ENCODE results near the gene ARHGAP1.

ARHGAP1 gene

GRCh38 chr11:46700241-46701077 lies at the start of gene ARHGAP1, which contains the start of gene ZNF408:
ARHGAP1 (minus strand) TSS chr11:46700619; CDS start chr11:46696107, 4,512 bp downstream.
ZNF408 (plus strand) TSS chr11:46701031; CDS start chr11:46701048, 17 bp downstream.
- peak; percentile 90 for DNase-seq (ENCODE audit: low spot score)

DNA sequence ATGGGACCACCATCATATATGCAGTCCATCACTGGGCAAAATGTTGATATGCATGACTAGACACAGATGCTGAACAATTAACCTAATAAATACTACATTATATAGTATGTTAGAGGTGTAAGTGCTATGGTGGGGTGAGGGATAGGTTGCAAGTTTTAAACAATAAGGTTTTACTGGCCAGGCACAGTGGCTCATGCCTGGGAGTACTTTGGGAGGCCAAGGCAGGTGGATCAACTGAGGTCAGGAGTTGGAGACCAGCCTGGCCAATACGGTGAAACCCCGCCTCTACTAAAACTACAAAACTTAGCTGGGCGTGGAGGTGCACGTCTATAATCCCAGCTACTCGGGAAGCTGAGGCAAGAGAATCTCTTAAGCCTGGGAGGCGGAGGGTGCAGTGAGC lies 46.7 kb upstream of the ARHGAP1 start:
- DNase-seq (ENCODE audit: low spot score), result no peak

GRCh38 chr11:46745995-46746394 lies 45.6 kb upstream of the ARHGAP1 start:
- no peak for DNase-seq (ENCODE audit: low spot score)

- DNase-seq (ENCODE audit: low spot score), result no peak
Observed at GRCh38 chr11:46745328-46745727, 44.9 kb upstream of the ARHGAP1 start.

DNA sequence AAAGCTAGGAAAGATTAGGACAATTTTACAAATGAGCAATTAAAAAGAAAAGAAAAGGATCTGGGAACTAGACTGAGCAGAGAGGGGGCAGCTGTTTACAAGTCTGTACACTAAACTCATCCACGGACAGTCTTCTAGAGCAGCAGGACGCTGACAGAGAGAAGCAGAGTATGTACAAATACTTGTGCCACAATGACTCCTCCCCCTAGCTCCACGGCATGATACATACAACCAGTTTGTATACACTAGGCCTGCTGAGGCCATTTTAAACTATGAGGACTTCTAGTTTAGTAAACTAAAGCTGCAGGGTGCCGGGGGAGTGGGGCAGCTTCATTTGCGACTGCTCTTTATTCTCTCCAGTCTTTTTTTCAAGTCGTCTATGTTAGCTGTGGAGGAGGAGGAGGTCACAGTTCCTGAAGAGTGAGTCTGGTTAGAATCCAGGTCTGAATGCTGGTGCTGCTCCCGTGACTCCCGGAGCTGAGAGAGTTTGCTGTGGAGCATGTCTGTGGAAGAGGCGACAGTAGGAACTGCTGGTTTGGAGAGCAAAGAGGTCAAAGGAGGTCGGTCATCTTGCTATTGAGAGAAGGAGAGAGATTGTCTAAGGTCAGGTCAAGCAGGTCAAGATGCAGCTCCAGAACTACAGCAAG lies 43.4 kb upstream of the ARHGAP1 start:
- DNase-seq (ENCODE audit: low spot score), result no peak

DNA sequence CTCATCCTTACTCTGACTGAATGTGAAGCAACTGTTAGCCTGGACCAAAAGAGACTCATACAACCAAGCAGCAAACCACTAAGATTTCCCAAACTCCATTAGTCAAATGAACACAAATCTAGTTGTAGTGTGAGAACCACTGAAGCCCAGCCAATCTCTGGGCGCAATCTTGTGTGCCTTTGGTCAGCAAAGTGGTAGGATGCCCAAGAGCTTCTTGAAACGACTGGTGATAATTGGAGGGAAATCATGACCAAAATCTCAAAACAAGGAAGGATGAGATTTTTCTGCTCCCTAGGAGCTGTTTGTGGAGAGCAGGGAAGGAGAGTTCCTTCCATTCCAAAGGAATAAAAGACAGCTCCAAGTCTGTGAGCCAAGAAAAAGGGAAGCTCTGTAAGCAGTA lies 42.6 kb upstream of the ARHGAP1 start:
- DNase-seq (ENCODE audit: low spot score), result no peak

GRCh38 chr11:46741600-46742484 lies 41.4 kb upstream of the ARHGAP1 start:
- DNase-seq (ENCODE audit: low spot score), result no peak

DNA sequence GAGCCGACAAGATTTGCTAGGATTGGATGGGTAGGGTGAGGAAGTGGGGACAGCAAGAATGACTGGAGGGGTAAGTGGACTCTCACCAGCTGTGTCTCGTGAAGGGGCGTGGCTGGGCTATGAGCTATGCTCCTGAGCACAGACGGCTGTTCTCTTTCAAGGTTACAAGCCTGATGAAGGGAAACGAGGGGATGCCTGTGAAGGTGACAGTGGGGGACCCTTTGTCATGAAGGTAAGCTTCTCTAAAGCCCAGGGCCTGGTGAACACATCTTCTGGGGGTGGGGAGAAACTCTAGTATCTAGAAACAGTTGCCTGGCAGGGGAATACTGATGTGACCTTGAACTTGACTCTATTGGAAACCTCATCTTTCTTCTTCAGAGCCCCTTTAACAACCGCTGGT lies 38.5 kb upstream of the ARHGAP1 start:
- no peak for DNase-seq (ENCODE audit: low spot score)

GRCh38 chr11:46737699-46738098 lies 37.3 kb upstream of the ARHGAP1 start:
- DNase-seq (ENCODE audit: low spot score), result no peak

GRCh38 chr11:46736615-46737014 lies 36.2 kb upstream of the ARHGAP1 start:
- DNase-seq (ENCODE audit: low spot score), result no peak

DNA sequence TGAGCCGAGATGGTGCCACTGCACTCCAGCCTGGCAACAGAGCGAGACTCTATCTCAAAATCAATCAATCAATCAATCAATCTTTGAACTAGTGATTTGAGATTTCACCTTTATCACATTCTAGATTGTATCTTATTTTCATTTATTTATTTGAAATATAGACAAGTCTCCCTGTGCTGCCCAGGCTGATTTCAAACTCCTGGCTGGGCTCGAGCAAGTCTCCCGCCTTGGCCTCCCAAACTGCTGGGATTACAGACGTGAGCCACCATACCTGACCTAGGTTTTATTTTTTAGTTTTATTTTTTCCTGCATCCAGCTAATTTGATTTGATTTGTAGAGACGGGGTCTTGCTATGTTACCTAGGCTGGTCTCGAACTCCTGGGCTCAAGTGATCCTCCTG lies 35.7 kb upstream of the ARHGAP1 start:
- DNase-seq (ENCODE audit: low spot score), result no peak

- no peak for DNase-seq (ENCODE audit: low spot score)
Observed at GRCh38 chr11:46733234-46733633, 32.8 kb upstream of the ARHGAP1 start.

DNA sequence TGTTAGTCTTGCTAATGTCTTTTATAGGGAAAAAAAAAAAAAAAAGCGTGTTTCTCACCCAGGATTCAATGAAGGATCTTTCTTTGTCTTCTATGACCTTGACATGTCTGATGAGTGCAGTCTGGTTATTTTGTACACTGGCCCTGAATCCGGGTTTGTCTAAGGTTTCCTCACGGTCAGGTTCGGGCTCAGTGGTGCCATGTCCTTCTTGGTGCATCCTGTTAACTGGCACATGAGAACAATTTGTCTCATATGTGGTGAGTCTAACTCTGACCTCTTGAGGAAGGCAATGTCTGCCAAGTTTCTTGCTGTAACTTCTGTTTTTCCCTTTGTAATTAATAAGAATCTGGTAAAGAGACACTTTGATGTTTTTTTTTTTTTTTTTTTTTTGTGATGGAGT lies 31.1 kb upstream of the ARHGAP1 start:
- DNase-seq (ENCODE audit: low spot score), result no peak

DNA sequence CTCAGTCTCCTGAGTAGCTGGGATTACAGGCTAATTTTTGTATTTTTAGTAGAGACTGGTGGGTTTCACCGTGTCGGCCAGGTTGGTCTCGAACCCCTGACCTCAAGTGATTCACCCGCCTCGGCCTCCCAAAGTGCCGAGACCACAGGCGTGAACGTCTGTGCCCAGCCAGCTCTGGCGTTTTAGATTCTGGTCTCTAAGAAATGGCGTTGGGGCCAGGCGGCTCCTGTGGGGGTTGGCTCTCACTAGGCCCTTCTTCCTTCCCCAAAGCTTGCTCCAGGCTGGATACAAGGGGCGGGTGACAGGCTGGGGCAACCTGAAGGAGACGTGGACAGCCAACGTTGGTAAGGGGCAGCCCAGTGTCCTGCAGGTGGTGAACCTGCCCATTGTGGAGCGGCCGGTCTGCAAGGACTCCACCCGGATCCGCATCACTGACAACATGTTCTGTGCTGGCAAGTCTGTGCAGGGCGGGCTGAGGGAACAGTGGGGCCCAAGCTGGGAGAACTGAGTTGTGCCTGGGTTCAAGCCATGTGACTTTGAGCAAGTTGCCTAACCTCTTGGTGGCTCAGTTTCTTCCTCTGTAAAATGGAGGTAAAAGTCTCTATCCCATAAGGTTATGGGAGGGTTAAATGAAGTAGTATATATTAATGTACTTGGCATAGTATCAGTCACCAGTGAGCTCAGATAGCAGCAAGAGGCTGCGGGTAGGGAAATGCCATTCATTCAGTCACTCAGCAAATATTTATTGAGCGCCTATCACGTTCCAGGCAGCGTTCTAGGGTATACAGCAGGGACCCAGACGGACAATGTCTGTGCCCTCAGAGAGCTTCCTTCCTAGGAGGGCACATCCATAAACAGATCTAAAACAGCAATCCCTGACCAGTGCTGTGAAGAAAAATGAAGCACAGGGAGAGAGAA lies 28.9 kb upstream of the ARHGAP1 start:
- no peak for DNase-seq (ENCODE audit: low spot score)

- no peak for DNase-seq (ENCODE audit: low spot score)
Observed at GRCh38 chr11:46728659-46729040, 28.2 kb upstream of the ARHGAP1 start.

DNA sequence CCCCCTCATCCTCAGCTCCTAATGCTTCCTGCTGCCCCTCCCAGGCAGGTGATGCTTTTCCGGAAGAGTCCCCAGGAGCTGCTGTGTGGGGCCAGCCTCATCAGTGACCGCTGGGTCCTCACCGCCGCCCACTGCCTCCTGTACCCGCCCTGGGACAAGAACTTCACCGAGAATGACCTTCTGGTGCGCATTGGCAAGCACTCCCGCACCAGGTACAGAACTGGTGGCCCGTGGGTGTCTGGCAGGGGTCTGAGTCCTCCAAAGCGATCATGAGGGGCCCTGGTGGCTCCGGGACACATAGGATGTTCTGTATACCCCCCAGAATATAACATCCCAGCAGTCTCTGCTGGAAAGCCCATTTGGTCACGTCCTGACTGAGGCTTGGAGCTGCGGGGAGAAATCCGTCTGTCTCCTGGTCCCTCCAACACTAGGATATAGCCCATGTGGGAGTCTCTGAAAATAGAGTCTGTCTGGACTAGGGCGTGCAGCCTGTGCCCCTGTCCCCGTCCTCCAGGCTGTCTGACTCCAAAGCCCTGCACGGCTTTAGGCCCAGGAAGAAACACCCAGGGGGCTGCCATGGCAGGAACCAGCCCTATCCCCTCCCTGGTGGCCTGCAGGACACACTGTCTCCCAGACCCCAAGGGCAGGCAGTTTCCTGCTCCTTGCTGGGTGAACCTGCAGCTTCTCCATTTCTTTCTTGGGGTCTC lies 27.7 kb upstream of the ARHGAP1 start:
- DNase-seq (ENCODE audit: low spot score), result no peak

DNA sequence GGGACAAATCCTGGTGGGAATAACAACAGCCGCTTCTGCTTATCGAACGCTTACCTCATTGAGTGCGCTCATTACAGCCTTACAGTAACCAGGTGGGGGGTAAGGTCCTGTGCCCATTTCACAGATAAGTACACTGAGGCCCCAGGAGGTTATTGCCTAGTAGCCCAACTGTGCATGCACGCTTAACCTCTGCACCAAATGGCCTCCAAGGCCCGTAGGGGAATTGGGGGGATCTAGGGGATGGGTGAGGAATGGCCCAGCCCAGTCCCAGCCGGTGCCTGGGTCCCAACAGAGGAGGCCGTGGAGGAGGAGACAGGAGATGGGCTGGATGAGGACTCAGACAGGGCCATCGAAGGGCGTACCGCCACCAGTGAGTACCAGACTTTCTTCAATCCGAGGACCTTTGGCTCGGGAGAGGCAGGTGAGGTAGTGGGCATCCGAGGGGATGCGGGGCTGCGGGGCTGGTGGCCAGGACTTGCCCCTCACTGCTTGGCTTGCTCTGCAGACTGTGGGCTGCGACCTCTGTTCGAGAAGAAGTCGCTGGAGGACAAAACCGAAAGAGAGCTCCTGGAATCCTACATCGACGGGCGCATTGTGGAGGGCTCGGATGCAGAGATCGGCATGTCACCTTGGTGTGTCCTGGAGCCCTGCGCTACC lies 25.9 kb upstream of the ARHGAP1 start:
- no peak for DNase-seq (ENCODE audit: low spot score)

DNA sequence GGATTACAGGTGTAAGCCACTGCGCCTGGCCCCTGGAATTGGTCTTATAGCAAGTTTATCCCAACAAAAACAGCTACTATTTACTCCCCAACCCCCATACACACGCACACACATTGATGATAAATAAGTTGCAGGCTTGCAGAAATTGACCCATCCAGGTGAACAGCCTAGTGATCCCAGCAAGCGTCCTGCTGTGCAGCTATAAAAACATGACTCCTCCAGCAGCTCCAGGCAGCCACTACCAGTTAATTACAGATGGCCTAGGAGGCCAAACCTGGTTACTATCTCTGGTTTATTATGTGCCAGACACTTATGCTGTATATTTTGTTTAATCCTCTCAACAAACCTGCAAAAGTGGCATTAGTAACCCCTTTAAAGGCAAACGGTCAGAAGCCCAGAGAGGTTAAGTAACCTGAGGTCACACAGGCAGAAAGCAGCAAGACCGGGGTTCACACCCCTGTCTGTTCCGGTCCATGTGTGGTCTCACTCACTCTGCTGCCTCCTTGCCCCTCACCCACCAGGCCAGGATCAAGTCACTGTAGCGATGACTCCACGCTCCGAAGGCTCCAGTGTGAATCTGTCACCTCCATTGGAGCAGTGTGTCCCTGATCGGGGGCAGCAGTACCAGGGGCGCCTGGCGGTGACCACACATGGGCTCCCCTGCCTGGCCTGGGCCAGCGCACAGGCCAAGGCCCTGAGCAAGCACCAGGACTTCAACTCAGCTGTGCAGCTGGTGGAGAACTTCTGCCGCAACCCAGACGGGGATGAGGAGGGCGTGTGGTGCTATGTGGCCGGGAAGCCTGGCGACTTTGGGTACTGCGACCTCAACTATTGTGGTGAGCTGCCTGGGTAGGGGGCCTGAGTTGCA lies 25.2 kb upstream of the ARHGAP1 start:
- no peak for DNase-seq (ENCODE audit: low spot score)

DNA sequence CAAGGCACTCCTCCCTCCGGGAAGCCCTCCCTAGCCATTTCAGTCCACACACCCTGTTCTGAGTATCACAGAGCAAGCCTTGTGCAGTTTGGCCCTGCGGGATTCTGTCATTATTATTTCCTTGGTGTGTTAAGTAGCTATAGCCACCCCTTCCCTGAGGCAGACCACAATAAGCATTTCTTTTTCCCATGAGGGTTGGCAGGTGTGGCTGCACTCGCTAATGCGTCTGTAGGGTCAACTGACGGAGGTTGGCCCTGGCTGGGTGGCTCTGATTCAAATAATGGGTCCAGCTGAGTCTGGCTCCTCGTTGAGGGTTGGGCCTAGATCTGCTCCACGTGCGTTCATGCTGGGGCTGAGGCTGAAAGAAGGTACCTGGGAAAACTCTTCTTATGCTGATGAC lies 23.7 kb upstream of the ARHGAP1 start:
- no peak for DNase-seq (ENCODE audit: low spot score)

All from HuH-7.5 (cell line).